NCI-H146 treated with DMSO at 0.1 percent for 48 hours (cell line): Measurements from ENCODE around the gene F13A1.

Source experiments
- DNase-seq: peaks from one replicate; lab custom pipeline; 2025; ENCODE audit not compliant: unreplicated experiment; lab: John Stamatoyannopoulos, UW

F13A1 gene

DNA sequence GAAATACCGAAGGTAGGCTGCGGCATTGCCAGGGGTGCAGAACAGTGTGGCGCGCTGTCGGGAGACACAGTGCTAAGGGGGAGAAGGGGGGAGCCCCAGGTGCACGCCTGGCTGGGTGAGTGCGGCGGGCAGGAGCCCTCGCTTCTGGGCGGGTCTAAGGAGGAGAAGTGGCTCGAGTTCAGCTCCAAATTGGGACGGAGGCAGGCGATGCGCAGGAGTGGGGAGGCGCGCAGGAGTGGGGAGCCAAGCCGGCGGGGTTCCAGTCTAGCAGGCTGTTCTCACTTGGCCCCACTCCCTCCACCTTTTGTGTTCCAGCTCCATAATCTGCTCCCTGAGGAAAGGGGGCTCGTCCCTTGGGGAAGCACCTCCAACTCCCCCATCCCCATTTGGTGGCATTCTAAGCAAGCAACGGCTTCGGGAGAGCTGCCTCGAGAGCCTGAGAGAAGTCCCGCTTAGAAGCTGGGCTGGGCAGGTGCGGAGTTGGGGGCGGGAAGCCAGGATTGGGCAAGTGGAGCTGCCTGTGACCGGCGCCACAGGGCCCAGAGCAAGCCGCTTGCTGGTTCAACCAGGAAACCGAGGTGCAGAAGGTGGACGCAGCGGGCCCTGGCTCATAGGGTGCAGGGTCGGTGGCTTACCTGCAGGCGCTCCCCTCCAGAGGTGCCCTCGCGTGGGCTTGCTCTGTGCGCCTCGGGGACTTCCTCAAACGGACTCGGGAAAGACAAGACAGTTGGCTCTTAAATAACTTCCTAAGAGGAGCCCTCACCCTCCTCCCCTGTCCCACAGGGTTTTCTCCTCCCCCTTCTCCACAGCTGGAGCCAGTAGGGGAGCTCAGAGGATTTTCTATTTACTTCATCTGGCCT is at the start of gene F13A1:
Gene F13A1, minus strand, starts transcription at position 711 of the 860 bp plus-strand sequence. CDS start 1,998 bp downstream, outside the sequence.
- no peak for DNase-seq

DNA sequence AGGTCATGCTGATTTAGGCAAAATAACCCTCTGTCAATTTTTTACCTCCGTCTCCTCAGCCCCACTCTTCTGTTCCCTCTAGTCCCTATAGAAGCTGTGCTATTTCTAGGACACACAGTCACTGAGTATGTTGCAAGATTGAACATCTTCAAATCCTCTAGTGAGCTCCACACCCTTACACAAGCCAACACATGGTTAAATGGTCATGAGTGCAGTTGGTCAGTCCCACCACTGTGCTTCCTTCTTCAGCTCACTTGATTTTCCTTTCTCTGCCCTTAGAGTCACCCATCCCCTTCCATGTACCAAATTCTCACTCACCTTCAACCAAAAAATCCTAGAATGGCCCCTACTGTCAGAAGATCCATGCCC is 48.2 kb upstream of the F13A1 start:
- no peak for DNase-seq

DNA sequence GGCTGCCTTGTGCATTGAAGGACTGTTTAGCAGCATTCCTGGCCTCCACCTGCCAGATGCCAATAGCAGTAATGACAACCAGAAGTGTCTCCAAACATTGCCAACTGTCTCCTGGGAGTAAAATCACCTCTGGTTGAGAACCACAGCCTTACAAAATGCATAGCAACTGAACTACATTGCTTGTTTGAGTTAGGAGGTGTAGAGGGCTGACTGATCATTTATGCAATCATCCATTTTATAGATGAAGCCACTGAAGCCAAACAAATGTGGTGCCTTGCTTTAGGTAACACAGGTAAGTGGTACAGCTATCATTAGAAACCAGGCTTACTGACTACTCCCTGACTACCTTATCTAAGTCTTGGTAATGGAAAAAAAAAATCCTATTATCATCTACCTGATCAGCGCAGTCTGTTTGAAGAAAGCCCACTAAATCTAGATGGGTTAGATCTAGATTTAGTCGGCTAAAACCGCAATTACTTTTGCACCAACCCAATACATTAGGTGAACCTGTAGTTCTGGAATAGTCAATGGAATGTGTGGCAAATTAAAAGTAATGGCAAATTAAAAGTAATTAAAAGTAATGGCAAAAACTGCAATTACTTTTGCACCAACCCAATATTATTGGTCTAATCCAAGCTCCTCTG is 47.7 kb upstream of the F13A1 start:
- DNase-seq, result no peak

DNA sequence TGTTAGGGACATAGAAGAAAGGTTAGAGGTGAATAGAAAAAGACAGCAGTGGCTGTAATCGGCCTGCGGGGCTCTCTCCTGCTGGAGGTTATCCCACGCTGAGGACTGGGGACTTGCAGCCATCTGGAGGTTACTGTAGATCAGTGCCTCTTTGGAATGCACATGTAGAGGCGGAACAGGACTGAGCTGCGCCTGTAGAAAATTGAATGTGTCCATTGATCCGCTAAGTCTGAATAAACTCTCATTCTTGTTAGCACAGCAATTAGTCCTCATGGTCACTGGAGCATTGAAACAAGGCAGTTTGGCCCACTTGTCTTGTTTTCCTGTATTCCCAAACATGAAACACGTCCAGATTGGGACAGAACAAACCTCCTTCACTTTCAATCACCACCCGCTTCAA is 46.3 kb upstream of the F13A1 start:
- no peak for DNase-seq

DNA sequence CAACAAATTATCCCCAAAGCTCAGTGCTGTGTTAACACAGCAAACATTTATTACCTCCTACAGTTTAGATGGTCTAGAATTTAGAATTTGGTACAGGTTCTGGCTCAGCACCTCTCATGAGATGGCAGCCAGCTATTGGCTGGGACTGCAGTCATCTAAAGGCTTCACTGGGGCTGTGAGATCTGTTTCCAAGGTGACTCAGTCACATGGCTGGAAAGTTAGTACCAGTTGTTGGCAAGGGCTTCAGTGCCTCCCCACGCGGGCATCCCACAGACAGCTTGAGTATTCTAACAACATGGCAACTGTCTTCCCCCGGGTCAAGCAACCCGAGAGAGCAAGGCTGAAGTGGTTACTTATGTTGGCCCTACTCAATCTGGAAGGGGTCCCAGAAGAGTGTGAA is 44.8 kb upstream of the F13A1 start:
- no peak for DNase-seq

DNA sequence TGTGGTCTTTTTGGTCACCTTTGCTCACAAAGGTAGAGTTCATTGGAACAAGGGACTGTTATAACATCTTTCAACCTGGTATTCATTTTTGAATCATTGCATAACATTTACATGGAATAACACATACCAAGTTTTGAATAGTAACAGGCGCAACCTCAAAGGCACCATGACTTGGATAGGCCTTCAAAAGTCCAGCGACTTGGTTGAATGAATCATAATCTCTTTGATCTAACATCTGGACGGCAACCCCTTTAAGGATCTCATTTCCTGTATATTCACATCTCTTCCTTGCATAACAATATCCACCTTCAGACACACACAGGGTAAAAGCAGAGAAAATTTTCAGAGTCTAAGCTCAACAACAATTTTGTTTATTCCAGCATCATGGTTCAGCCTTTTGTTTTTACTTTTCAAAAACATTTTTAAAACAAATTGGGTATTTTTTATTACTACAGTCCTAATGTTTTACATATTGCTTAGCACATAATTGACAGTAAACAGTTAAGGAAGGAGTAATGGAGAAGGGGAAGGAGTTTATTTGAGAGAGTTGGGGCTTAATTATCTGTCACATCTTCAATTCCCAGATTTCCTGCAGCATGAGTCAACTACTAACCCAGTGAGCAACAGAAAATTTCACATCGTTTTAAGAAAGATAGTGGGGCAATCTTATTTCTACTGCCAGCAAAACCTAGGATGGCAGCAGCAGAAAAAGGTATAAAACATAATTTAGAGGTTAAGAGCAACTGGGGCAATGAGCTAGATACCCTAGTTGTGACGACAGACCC is 41.8 kb upstream of the F13A1 start:
- DNase-seq, result no peak

DNA sequence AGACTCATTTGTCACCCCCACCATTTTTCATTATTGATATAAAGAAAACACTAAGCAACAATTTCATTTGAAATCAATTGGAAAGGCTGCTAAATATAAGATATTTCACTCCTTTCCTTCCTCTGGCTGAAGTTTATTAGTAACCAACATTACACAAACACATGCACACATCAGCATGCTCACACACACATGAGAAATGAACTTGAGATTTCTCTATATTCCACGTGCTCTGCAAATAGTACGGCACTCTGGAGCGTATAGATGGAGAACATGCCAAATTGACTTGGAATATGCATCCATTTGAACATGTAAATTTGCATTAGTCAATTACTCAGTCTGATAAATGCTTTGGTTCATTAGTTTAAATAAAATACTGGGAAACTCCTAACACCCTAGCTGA is 37.1 kb upstream of the F13A1 start:
- DNase-seq, result no peak

DNA sequence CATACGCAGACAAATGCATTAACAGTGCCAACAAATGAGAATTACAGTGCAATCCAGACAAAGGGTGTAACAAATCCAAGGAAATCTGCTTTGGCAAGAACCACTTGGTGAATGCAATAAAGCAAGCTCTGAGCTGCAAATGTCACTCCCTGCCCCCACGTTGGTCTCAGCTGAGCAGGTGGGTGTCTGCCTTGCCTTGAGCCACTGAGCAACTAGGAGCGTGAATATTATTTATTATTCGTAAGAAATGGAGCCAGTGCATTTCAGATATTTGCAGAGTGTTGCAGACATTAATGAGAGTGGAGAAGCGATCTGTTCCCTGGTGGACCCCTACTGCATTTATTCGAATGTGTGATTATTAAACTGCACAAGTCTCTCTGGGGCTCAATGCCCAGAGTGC is 36.6 kb upstream of the F13A1 start:
- no peak for DNase-seq

DNA sequence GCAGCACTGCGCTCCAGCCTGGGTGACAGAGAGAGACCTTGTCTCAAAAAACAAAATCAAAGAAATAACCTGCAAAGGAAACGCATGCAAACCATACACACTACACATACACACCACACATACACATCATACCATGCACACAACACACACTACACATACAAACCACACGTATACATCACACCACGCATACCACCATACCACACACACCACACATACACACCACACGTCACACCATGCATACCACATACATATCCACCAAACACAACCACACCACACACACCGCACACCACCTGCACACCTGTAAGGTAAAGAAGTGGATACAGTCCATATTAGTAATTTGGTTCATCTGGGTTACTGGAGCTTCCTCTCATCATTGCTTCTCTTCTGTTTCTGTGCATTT is 32.3 kb upstream of the F13A1 start:
- no peak for DNase-seq

DNA sequence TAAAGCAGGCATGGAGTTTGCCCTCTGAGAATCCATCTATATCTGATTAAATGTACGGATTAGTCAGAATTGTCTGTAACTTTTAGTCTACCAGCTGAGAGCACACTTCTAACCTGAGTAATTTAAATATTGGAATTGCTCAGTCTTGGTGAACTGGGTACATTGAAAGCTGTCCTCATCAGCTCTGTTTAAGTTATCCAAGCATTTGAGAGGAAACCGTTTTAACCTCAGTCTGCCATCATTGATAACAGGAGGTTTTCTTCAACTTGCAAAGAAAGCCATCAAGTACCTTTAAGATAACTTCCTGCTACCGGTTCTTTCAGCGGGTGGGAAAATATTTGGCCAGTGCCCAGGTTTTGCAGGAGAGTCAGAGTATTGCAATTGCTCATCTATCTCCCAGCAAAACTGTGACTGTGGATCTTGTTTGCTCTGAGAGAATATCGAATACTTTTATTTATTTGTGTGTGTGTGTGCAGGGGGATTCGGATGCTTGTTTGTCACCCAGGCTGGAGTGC is 31.1 kb upstream of the F13A1 start:
- DNase-seq, result no peak

DNA sequence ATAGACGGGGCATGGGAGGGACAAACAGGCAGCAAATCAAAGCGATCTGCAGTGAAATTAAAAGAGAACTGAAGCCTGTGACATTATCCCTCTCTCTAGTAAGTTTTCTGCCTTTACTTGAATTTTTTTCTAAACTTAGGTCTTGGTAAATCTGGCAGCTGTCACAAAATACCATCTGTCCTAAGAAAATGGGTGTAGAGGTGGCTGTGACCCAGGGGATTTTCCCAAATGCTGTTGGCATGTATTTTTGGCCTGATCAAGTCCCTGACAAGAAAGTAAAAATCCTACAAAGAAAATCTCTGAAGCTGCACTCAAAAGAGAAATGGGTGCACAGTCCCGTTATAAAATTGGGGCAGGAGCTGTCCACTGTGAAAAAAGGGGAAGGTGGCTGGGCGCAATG is 30.2 kb upstream of the F13A1 start:
- DNase-seq, result no peak

DNA sequence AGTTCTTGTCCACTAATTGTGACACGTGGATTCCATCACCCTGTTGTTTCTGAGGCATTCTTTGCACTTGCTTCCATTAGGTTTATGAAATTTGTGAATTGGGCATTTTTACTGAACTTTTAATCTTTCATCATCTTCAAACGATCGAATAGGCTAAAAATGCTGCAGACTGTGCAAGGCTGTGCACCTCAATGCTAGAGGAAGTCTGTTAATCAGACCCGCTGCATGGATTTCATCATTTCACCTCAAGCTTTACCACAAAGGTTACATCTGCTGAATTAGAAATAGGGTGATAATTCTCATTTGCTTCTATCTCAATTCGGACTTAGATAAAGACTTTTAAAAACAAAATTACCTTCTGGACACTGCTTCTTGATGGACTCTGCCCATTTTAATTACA is 27.8 kb upstream of the F13A1 start:
- DNase-seq, result no peak

DNA sequence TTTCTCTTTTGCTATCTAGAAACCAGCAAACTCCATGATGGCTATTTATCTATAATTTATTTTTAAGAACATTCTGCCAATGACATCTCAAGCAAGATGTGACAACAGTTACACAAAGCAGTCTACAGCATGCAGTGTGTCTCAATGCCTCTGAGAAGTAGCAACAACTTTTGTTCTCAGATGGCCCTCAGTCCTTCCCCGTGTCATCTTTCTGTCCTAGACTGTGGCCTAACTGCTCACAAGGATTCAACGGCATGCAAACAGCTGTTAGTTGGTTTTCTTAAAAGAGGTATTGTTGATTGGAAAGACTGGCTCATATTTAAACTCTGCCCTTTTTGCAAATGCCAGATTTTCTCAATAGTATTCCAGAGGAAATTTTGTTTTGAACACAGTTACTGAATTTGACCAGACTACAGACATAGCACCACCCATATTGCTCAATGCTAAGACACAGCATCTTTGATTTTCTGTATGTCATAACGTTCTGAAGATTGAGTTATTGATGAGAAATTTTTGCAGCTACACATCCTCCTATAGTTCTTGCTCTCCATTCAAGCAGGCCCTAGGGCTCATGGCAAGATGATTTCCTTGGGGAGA is 26.1 kb upstream of the F13A1 start:
- DNase-seq, result no peak

DNA sequence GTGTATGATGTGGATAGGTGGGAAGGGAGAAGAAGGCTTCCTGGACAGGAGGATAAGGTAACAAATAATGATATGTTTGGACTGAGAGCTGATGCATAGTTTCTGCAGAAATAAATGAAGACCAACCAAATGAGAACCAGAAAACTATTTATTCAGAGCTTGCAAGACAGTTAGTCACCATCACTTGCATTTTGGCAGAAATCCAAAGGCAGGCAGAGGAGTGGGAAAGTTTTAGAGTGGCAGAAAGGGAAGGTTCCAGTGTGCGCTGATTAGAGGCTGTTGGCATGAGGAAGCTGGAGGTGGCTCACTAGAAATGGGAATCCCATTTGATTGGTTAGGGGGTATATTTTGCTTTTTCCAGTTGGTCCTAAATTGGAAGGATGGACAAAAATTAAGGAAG is 13.0 kb upstream of the F13A1 start:
- DNase-seq, result no peak

DNA sequence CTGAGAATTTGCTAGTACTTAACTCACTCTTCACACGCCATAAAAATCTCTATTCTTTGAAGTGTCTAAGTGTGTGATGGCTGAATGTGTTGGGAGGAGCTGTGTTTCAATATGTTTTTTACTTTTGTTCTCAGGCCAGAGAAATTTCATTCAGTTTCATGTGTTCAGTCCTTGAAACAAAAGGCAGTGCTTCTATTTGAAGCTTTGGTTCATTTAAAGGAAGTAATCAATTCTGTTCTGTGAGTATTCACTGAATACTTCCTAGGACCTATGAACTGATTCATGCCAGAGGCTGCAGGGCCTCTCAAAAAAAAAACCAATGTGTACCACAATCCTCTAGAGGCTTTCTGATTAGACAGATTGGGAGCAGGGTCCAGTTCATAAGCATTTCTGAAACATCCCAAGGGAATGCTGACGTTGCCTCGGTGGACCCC is 12.4 kb upstream of the F13A1 start:
- no peak for DNase-seq

DNA sequence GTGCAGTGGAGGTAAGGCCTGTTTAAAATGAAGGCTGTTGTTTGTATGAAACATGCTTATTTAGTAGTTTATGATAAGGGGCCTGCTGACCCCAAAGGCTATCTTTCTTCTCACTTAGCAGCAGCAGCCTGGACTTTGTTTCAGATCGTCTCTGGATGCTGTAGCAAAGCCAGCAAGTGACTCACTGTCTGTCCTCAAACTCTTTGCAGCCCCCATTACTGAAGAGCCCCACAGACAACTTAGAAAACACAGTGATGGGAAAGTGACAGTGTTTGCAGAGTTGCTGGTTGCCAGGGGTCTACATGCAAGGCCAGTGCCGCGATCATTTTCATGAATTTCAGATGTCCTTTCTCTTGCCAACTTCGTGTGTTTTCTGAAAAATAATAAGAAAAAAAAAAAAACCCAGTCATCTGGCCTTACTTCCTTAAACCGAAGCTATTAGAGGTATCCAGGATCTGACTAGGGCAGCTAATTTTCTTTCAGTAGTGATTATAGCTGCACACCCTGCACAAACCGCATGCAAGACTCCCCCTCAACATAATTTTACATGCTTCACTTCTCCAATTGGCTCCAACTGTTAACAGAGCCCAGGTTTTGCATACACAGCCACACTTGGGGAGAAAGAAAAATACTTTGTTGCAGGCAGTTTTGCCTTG is 11.6 kb upstream of the F13A1 start:
- no peak for DNase-seq

DNA sequence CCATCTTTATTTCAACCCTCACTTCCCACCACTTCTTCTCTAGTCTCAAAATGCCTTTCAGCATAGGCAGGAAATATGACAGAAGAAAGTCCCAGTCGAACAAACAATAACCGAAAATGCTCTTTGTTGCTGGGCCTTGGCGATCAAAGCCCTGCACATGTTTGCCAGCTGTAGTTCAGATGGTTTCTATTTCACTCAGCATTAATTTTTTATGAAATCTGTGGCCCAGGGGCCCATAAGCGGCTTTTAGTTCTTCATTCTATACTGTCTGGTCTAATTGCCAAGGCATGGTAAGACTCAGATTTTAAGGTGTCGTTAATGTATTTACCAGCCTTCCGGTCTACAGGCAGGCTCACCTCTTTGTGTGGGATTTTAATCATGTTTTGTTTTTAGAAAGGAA is 10.9 kb upstream of the F13A1 start:
- DNase-seq, result no peak

DNA sequence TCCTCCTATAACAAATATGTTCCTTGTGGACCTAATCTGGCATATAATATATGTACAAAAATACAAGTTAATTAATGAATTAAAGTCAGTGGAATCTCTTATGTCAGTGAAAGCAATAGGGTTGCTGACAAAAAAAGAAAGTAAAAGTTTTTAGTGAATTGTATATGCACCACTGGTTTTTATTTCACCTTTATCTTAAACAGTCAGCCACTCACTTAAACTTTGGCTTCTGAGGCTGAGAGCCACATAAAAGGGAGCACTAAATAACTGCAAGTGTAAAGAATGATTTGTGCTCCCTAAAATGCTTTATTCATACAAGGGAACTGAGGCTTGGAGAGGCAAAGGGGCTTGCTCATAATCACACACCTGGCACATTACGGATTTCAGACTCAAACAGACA is 9.9 kb upstream of the F13A1 start:
- no peak for DNase-seq

DNA sequence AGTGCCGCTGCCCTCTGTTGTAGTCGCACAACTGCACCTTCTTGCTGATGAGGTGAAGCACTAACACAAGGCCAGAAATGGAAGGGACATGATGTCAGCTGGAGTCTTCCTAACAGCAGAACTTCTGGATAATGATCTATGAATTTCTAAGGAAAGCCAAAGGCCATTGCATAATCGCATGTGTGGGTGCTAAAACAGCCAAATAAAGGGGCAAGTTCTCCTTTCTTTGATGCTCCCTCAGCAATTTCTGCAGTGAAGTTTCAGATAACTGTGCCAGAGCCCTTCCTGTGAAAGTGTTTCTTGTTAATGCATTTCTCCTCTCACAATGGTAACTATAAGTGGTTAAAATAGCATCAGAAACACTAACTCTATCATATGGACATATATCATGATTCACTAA is 8.0 kb upstream of the F13A1 start:
- no peak for DNase-seq

DNA sequence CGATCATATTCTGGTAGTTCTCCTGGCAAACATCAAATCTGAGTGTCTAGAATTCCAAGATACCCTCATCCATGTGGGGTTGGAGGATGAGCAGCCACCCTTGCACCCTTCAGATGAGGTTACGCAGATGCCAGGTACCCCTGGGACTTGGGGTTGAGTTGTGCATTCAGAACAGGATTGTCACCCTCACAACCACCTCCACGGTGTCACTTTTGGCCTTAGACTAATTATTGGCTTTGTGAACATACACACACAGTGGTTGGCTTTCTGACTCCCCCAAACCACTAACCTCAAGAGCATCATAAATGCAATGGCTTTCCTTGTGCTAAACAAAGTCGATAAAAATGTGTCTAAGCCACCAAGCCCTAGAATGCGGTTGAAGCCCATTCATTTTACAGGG is 2.9 kb upstream of the F13A1 start:
- no peak for DNase-seq

DNA sequence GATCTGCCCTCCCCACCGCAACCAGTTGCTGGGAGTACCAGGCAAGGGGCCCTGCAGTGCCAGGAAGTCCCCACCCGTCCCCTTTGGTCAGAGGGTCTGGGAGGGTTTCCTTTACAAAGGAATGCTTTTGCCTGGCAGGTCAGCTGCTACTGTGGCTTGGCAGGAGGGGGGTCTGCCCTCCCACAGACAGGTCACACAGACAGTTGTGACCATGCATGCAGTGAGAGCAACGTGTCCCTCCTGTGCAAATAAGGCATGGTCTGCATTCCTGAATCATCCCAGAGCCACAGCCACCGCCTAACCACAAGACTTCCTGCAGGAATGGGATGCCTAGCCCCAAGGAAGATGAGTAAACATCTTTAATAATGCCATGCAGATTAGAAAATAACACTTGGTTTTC is 439 bp upstream of the F13A1 start:
- DNase-seq, result no peak
